ENCODE data around the gene DISC1. TPM values are rescaled to one million over a fixed set of nuclear protein-coding genes. Genes with fewer than 3 reads are reported as not detected.

DISC1 gene
- total RNA-seq, 1 donor from 2014 or later = 12.3 TPM

DNA sequence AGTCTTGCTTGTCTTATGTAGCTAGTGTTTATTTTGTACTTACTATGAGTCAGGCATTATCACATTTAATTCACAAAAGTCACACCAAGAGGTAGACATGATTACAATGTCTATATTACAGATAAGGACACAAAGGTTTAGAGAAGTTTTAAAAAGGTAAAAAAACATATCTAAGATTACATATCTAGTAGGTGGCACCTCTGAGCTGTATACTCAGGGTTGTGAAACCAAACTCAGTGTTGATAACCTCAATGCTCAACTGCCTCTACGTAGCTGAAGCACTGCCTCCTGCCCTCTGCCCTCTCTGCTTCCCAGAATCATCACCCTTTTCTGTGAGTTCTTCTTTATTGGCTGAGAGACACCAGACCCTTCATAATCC is 431.3 kb downstream of the DISC1 start:
- Histone ChIP-seq H3K27ac (no peak overlapping the region), H3K27me3 (no peaks in the 10 kb centered on the region), H3K9me3 (no peaks in the 10 kb centered on the region), H3K4me1 (no peaks in the 10 kb centered on the region), H3K36me3 (no peaks in the 10 kb centered on the region), H3K4me3 (no peak overlapping the region)
- no peak for DNase-seq (ENCODE audit: extremely low spot score in 2 of 2)
- intact Hi-C loops (cut with DNase I) = no loop called here
- TF ChIP-seq CTCF (IDR thresholded peaks at IDR 0.05) (no peak), POLR2AphosphoS5 (IDR thresholded peaks at IDR 0.05; ENCODE audit: insufficient read depth in 1 of 2, low read depth in 1 of 2) (no peak), POLR2A (IDR thresholded peaks at IDR 0.05) (no peak)

- Histone ChIP-seq H3K27me3 (no peaks in the 10 kb centered on the region), H3K4me1 (no peaks in the 10 kb centered on the region), H3K4me3 (no peak overlapping the region), H3K9me3 (no peaks in the 10 kb centered on the region), H3K27ac (no peak overlapping the region), H3K36me3 (no peaks in the 10 kb centered on the region)
- DNase-seq (ENCODE audit: extremely low spot score in 2 of 2) = no peak
- TF ChIP-seq POLR2AphosphoS5 (IDR thresholded peaks at IDR 0.05; ENCODE audit: insufficient read depth in 1 of 2, low read depth in 1 of 2) (no peak), POLR2A (IDR thresholded peaks at IDR 0.05) (no peak), CTCF (IDR thresholded peaks at IDR 0.05) (no peak)
- intact Hi-C loops (cut with DNase I) = no loop called here
These were observed 433.3 kb downstream of the DISC1 start for GRCh38 chr1:232059726-232060374.

- no peaks in the 10 kb centered on the region for H3K9me3 ChIP-seq
- intact Hi-C loops (cut with DNase I) = no loop called here
- no peak overlapping the region for H3K4me3 ChIP-seq
- TF ChIP-seq POLR2A (IDR thresholded peaks at IDR 0.05) = no peak
- DNase-seq (ENCODE audit: extremely low spot score in 2 of 2) = no peak
- no peaks in the 10 kb centered on the region for H3K27me3 ChIP-seq
- H3K27ac ChIP-seq = no peak overlapping the region
- no peaks in the 10 kb centered on the region for H3K36me3 ChIP-seq
- H3K4me1 ChIP-seq = no peaks in the 10 kb centered on the region
These were observed 436.4 kb downstream of the DISC1 start for GRCh38 chr1:232062967-232063366.

DNA sequence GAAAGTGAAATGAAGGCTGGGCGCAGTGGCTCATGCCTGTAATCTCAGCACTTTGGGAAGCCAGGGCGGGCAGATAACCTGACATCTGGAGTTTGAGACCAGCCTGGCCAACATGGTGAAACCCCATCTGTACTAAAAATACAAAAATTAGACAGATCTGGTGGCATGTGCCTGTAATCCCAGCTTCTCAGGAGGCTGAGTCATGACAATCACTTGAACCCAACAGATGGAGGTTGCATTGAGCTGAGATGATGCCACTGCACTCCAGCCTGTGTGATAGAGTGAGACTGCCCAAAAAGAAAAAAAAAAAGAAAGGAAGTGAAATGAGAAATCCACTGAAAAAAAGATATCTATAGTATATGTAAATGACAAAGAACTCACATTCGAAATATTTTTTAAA is 439.9 kb downstream of the DISC1 start:
- intact Hi-C loops (cut with DNase I) = no loop called here
- no peak overlapping the region for H3K27ac ChIP-seq
- H3K9me3 ChIP-seq = no peaks in the 10 kb centered on the region
- no peak overlapping the region for H3K4me3 ChIP-seq
- H3K36me3 ChIP-seq = no peaks in the 10 kb centered on the region
- H3K27me3 ChIP-seq = no peaks in the 10 kb centered on the region
- no peak for DNase-seq (ENCODE audit: extremely low spot score in 2 of 2)
- no peak for TF ChIP-seq CTCF (IDR thresholded peaks at IDR 0.05)
- TF ChIP-seq POLR2AphosphoS5 (IDR thresholded peaks at IDR 0.05; ENCODE audit: insufficient read depth in 1 of 2, low read depth in 1 of 2) = no peak
- TF ChIP-seq POLR2A (IDR thresholded peaks at IDR 0.05) = no peak
- no peaks in the 10 kb centered on the region for H3K4me1 ChIP-seq

GRCh38 chr1:232074265-232074664 is 447.7 kb downstream of the DISC1 start:
- H3K4me1 ChIP-seq = no peaks in the 10 kb centered on the region
- DNase-seq (ENCODE audit: extremely low spot score in 2 of 2) = no peak
- TF ChIP-seq POLR2AphosphoS5 (IDR thresholded peaks at IDR 0.05; ENCODE audit: insufficient read depth in 1 of 2, low read depth in 1 of 2) = no peak
- no peak for TF ChIP-seq POLR2A (IDR thresholded peaks at IDR 0.05)
- no peak for TF ChIP-seq CTCF (IDR thresholded peaks at IDR 0.05)
- no peaks in the 10 kb centered on the region for H3K36me3 ChIP-seq
- H3K27me3 ChIP-seq = no peaks in the 10 kb centered on the region
- H3K4me3 ChIP-seq = no peak overlapping the region
- H3K27ac ChIP-seq = no peak overlapping the region
- intact Hi-C loops (cut with DNase I) = loop anchor here (10.0 kb wide), 1 partner anchor 901 kb away; no protein-coding TSS in a partner anchor
- H3K9me3 ChIP-seq = no peaks in the 10 kb centered on the region

Measured in vagina (tissue), 2 donors.